ENCODE data around the gene ST3GAL4.
"Not testable (repeated sequence)": the region's sequence is repeated elsewhere in the genome, so short reads cannot be mapped to it uniquely, and the experiment has no call there.

ST3GAL4 gene

DNA sequence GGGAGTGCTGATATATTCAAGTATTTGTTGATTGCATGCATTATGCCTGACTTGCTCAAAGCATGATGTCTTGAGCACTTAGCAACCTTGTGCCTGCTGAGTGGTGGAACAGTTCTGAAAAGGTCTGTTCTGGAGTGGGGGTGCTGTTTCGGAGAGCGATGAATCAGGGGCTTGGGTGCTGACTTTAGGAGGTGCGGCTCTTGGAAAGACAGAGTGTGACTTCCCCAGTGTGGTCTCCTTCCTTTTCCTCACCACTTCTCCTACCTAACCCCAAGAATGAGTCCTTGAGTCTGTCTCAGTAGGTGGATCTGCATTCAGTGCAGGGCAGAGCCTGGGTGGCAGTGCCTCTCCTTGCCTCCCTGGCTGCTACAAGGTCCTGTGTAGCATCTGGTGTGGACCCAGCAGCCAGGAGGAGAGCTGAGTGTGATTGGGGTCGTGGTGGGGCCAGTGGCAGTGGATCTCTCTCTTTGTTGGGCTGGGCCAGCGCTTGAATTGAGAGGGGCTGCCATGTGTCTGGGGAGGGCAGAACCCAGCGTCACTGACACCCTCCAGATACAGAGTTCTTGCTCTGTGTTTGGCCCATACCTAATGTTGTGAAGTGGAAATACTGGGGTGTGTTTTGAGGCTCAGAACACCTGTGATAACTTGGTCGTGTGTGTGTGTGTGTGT is 35.9 kb downstream of the ST3GAL4 start:
- no peak for DNase-seq

DNA sequence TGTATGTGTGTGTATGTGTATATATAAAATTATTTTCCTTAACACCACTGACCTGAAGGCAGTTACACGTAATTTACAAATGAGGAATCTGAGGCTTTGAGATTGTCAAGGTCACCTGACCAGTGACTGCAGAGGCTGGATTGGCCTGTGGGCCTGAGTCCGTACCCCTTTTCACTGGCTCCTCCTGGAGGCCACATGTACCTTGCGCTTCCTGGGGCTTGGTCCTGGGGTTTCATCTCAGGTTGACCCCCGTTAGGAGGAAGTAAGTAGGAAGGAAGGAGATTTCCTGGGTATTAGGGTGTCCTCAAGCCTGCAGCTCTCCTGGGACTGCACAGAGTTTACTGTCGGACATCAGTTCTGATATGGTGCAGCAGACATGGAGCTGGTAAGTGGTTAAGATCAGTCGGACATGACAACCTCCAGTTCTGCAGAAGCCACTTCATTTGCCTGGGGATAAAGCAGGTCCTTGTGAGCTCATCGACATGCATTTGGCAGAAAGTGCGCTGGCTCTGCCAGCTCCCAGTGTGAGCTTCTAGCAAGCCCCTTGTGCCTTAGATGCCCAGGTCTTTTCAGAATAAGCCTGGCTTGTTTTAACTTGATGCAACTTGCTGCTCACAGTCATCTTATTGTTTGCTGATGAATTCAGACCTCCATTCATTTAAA is 36.6 kb downstream of the ST3GAL4 start:
- DNase-seq = no peak

DNA sequence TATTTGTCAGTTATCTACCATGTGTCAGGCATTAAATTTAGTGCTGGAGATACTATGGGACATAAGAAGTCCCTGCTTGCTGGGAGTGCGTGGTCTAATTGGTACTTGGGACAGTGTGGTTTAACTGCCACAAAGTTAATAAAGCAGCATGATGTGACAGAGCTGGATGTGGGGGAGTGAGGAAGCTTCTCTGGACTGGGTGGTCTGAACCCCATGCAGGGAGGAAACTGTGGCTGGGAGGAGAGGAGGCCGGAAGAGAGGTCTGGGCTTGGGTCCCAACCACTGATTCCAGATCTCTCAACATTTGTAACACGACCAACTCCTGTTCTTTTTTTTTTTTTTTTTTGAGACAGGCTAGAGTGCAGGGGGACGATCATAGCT is 37.1 kb downstream of the ST3GAL4 start:
- DNase-seq = no peak

DNA sequence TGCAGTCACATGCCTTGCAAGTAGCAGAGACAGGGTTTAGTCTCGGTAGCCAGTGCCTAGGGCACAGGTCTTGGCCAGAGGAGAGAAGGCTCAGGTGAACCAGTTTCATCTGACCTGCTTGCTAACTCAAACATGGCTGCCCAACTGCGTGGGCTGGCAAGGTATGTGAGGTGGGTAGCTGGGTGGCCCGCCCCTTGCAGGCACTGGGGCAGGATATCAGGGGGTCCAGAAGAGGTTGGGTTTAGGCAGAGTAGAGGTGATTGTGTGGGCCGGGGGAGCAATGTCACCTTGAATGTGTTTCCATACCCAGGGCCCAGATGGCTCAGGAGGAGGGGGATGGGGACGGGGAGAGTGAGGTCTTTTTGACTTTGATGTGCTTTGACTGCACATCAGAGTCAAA is 37.7 kb downstream of the ST3GAL4 start:
- no peak for DNase-seq

DNA sequence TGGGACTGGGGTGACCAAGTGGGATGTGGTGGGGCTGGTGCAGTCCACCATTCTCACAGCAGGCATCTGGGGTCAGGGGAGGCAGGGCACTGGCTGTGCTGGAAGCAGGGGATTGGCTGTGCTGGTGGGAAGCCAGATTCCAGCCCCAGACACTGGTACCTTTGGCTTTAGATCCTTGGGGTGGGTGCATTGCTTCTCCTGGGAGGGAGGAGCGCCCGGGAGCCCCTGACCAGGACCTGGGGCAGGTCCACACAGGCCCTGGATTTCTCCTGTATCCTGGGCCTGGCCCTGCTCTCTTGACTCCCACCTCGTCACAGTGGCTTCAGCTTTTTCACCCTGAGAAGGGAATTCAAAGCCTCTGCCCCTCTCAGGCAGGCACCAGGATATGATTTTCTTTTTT is 38.5 kb downstream of the ST3GAL4 start:
- no peak for DNase-seq

DNA sequence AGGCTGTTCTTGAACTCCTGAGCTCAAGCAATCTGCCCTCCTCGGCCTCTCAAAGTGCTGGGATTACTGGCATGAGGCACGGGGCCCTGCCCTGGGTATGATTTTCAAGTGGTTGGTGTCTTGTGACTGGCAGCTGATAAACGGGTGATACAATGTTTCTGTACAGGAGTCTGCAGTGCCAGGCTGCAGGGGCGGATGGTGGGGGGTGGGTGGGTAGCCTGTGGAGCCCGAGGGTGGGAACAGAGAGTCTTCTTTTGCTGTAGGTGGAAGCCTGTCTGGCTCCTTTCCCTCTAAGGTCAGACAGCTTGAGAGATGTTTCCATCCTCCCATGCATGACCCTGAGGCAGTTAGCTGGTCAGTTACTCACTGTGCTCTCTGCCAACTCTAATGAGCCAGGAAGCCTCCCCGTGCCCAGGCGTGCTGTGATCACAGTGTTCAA is 39.2 kb downstream of the ST3GAL4 start:
- DNase-seq = not testable (repeated sequence)

DNA sequence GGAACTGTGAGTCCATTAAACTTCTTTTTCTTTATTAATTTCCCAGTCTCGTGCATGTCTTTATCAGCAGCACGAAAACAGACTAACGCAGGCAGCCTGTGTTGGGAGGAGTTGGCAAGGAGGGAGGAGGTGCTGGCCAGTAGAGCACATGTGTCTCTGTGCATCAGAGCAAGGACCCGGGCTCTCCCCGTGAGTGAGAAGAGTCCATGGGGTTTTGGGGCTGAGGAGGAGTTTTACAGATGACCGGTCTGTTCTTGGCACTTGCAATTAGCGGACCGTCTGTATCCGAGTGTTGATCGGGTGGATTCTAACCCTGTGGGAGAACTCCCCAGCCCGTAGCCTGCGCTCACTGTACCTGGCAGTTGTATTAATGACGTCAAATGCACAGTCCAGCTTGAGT is 40.3 kb downstream of the ST3GAL4 start:
- DNase-seq = not testable (repeated sequence)

DNA sequence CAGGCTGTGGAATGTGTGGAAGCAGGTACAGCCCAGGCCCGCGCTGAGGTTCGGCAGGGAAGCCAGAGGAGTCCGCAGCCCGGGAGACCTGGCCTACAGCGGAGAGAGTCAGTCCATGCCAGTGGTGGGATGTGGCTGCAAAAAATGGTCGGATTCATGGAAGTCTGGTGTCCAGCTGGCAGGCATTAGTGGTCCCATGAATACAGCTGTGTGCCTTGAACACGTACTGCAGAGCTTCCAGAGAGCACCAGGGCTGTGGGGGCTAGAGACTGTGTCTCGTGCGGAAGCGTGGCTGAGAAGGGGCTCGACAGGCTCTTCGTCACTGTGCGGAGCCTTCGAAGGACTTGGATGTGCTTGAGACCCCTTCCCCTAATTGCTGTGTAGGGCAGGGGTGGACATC is 40.8 kb downstream of the ST3GAL4 start:
- DNase-seq = not testable (repeated sequence)

DNA sequence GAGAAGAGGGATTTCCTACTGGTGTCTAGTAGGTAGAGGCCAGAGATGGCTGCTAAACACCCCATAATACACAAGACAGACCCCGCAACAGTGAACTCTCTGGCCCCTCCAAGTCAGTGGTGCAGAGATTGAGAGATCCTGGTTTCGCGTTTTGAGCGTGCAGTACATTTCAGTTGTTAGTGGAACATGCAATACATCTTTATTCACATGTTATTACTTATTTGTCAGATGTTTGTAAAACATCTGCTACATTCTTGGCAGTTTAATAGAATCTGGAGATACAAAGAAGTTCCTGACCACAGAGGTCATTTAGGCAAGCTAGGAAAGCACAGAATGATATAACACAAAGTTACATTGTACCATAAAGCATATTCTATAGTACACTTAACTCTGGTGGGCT is 41.5 kb downstream of the ST3GAL4 start:
- no peak for DNase-seq

DNA sequence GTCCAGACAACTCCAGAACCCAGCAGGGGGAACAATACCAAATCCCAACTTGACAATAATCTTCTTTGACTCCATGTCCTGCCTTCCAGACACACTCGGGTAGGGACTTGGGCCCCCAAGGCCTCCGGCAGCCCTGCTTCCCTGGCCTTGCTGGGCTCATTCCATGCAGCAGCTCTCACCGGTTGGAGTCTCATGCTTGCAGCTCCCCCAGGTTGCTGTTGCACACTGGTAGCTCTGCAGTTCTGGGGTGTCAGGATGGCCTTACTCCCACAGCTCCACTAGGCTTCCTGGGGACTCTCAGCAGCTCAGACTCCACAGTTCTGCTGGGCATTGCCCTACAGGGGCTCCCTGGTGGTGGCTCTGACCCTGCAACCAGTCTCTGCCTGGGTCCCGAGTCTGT is 42.8 kb downstream of the ST3GAL4 start:
- no peak for DNase-seq

DNA sequence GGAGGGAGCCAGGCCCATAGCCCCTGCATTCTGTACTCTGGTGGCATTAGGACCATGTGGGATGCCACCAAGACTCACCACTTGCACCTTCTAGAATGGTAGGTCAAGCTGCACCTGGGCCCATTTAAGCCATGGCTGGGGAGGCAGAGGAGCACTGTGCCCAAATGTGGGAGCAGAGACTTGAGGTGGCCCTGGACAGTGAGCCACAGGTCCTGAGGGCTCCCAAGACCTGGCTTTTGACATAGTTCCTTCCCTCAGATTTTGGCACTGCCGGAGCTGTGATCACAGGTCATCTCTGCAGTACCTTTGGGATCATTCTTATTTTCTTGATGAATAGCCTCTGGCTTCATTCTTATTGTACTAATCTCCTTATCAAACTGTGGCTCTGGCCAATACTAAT is 43.2 kb downstream of the ST3GAL4 start:
- no peak for DNase-seq

DNA sequence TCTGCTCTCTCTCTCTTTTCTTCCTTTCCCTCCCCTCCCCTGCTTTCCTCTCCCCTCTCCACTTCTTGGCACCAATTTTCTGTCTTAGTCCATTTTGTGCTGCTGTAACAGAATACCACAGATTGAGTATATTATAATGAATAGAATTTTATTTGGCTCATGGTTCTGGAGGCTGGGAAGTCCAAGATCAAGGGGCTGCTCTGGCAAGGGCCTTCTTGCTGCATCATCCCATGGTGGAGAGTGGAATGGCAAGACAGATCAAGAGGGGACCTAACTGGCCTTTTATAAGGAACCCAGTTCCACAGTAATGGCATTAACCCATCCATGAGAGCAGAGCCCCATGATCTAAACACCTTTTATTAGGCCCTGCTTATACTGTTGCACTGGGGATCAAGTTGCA is 44.5 kb downstream of the ST3GAL4 start:
- no peak for DNase-seq

DNA sequence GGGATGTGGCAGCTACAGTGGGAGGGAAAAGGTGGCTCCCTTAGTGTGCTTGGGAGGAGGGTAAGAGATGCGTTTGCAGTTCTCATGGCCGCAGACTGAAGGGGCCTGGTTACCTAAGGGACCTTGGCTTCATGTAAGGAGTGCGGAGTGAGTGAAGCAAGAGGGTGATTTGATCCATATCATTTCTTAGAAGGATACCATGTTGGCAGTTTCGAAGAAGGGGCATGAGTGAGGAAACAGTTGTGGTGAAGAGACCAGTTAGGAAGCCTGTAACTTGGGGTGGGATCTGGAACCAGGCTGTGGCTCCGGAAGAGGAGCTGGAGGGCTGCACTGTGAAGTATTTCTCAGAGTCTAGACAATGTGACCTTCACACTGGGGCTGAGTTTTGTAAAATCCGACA is 45.0 kb downstream of the ST3GAL4 start:
- no peak for DNase-seq

DNA sequence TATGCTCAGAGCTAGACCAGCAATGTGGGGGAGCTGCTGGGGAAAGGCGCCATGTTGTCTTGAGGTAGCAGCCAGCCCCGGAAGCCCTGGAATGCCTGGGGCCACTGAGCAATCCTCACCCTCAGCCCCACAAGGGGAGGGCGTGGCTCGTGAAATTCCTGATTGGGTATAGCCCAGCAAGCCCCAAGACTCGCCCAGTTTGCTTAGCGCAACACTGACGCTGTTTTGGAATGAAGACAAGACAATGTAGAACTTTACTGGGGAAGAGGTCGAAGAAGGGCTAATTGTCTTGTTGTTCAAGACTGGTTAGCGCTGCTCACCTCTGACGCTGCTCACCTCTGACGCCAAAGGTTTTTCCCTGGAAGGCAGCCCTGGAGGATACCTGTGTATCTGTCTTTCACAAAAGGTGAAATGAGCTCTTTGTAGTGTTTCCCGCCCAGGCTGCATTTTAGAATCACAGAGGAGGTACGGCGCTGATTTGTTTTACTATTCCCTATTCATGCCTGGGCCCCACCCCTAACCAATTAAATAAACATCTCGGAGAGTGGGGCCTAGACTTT is 47.6 kb downstream of the ST3GAL4 start:
- DNase-seq = no peak

DNA sequence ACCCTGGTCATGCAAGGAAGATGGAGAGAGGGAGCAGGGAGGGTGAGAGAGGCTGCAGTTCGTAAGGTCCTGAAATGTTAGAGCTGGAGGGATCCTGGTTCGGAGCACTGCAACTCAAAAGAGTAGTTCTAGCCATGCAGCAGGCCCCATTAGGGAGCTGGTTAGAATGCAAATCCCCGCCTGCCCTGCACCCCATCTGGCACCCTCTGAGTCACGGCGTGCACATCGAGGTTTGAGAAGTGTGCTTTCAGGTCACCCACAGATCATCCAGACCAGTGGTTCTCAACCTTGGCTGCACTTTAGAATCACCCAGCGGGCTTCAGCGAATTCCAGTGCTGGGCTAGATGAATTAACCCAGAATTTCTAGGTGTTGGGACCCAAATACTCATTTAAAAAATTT is 48.2 kb downstream of the ST3GAL4 start:
- DNase-seq = no peak

DNA sequence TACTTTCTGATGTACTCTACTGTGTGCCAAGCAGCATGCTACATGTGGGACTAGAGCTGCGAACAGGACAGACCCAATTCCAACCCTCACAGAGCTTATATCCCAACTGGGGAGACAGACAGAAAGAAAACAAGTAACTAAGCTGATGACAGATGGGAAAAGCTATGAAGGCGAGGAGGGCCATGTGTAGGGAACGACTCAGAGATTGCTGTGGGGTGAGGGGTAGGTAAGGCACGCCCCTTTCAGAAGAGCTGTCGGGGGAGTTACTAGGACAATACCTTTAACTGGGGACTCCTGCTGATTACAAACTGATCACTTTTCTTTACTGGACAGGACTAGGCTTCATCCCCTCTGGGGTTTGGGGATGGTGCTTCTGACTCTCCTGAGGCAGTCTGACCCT is 48.9 kb downstream of the ST3GAL4 start:
- no peak for DNase-seq

DNA sequence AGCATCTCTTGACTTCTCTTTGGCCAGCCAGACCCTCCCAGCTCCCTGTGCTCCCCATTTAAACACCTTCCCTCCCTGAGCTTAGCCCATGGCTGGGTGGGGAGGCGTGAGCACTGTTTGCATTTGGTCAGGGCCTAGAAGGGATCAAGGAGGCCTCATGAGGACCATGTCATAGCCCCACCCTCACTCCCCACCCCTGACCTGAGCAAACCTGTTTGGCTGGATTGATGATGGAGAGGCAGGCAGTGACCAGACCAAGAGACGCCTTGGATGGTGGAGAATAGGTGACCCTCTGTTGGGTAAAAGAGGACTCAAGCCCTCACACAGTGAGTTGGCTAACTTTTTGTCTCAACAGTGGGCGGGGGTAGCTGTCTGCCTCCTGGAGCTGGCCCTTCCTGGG is 49.9 kb downstream of the ST3GAL4 start:
- DNase-seq = no peak

DNA sequence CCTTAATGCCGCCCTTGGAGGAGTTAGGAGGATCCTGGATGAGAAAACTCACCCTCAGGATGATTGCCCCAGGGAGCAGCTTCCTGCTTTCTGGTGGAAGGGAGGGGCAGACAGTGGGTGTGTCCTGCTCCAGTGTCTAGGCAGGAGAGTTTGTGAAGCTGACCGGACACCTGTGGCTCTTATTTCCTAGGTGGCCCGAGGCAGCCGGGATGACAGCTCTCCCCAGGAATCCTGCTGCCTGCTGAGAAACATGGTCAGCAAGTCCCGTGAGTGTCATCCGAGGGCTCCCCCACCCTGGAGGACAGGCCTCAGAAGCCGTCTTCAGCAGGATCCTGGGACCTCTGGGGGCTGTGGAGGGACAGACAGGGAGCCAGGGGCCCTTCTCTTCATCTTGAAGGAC is 50.4 kb downstream of the ST3GAL4 start:
- no peak for DNase-seq

DNA sequence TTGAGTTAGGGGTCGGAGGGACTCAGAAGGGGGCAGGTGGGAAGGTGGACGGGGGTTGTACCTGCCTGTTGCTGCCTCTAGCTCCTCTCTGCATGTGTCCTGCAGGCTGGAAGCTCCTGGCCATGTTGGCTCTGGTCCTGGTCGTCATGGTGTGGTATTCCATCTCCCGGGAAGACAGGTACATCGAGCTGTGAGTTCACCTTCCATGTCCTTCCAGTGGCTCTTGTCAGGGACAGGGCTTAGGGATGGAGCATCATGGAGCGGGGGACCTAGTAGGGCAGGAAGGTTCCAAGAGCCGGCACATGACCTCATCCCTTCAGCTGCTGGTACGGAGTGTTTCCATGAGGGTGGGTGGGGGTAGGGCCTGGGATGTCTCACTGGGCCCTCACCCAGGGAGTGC is 50.9 kb downstream of the ST3GAL4 start:
- no peak for DNase-seq

DNA sequence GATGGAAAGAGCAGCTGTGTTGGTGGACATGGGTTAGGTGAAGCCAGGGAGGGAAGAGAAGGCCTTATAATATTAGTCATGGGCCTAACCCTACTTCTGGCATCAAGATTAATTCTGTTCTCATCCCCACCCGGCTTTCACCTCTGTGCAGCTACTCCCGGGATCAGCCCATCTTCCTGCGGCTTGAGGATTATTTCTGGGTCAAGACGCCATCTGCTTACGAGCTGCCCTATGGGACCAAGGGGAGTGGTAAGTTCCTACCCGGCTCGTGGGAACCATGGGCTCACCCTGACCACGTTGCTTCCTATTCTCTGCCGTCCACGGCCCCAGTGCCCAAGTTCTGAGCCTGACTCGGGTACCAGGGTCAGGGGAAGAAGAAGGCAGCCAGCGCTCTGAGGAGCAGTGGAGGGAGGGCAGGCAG is 51.6 kb downstream of the ST3GAL4 start:
- DNase-seq = no peak

DNA sequence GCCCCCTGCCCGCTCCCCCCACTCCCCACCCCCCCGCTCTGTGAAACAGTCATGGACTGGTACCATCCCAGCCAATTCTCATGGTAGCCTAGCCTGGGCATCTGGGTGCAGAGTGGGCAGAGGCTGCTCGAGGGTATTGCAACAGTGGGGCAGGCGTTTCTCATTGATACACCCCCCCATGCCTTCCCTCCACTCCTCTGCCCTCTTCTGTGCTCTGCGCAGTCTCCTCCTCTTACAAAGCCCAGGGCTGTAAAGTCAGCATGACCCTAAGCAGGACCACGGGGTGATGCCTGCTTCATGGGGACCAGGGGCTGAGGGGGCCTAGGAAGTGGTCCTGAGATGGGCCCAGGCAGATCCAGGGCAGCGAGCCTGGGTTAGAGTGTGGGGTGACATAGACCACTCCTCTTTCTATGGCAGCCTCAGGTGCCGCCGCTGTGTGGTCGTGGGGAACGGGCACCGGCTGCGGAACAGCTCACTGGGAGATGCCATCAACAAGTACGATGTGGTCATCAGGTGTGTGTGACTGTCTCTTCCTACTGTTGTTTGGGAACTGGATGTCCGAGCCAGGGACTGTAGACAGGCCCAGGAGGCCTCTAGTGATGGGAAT is 52.3 kb downstream of the ST3GAL4 start:
- DNase-seq = no peak

DNA sequence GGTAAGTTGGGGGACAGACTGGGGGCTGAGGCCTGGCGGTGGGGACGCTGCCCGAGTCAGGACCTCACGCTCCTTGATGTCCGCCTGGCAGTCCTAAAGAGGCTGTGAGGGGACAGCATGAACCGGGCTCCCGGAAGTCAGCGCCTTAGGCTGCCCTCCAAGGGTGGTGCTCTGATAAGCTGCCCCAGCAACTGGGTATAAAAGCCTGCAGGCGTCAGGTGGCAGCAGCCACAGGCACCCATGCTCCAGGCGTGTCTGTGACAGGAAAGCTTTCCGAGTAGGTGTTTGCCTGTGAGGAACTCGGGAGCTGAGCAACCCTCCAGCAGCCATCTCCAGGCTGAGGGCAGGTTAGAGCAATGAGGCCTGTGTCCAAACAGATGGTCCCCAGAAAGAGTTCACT is 53.0 kb downstream of the ST3GAL4 start:
- no peak for DNase-seq

DNA sequence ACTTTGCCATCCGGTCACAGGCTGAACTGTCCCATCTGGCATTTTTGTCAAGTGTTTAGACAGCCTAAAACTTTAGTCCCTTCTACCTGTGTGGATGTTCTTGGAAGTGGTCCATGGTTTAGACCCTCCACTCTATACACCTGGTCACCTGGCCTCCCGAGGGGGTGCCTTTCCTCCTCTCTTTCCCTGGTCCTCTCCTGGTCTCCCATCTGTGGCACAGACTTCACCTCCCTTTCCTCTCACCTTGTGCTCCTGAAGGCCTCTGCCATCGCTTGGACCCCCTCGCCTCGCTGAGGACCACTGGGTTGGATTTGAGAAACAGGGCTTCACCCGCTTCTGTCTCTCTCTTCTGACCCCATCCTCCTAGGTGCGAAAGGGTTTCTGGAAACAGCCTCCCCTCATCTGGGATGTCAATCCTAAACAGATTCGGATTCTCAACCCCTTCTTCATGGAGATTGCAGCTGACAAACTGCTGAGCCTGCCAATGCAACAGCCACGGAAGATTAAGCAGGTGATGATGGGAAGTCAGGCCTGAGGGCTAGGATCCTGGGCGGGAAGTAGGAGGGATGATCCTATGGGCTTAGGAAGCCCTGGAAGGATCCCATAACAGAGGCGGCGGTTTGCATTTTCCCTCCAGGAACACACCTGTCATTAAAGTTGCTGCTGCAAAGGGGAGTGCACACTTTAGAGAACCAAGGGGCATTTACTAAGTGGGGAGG is 53.6 kb downstream of the ST3GAL4 start:
- DNase-seq = no peak

DNA sequence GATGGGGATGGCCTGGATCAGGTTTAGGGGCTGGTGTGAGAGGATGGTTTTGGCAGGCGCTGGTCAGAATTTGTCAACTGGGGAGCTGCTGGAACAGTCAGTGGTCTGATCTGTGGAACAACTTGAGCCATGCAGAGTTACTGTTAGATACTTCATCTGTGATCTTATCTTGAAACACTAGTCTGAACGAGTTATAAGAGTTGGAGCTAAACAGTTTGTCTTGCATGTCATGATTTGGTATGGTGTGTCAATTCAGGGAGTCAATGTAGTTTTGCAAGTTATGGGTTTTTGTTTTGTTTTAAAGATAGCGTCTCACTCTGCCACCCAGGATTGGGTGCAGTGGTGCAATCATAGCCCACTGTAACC is 54.1 kb downstream of the ST3GAL4 start:
- no peak for DNase-seq
